K562 (cell line): ENCODE measurements around the gene HIPK2. TPM values are rescaled to one million over a fixed set of nuclear protein-coding genes. Genes with fewer than 3 reads are reported as not detected.

Experiments used
- ATAC-seq: fragments of 200-7000 bp; cut with Tn5 transposase; 3 replicates; pipeline ENCODE4 v1.9.1; 2020; ENCODE audit warnings: moderate library complexity
- BruUV-seq: library from RNA; stranded (reverse); fragments of 400-500 nt; replicated peaks from 2 replicates; lab custom pipeline; 2021; lab: Mats Ljungman, UMichigan
- CTCF ChIA-PET: fragments of 300-600 bp; formaldehyde crosslinking; extraction: SDS; loops from one replicate; lab custom pipeline; 2021; ENCODE audit warnings: low intra/inter-chr PET ratio; lab: Yijun Ruan, JAX
- POLR2A ChIA-PET: fragments of 300-600, 350-650 bp; sonication (Branson Sonifier 250); formaldehyde crosslinking; extraction: SDS; loops from one replicate; lab custom pipeline; 2021; ENCODE audit warnings: antibody characterized with exemption, inconsistent platforms; lab: Yijun Ruan, JAX
- DNase-seq, 4 experiments: peaks; one replicate each; pipeline versions ENCODE4 v3.0.0 to v3.0.0-alpha.2; 2011 to 2018; ENCODE audit warnings: low spot score in 3 of 4, mixed read lengths in 3 of 4; ENCODE audit errors: extremely low read depth in 1 of 4
- FAIRE-seq: peaks from 2 replicates; lab custom pipeline; 2011; peaks lifted over from hg19 to GRCh38; lab: Jason Lieb, UNC
- H2AFZ ChIP-seq: 2 replicates; pipeline ENCODE4 v1.6.0; 2011; ENCODE audit warnings: low read depth, low read length, control low read depth, inconsistent platforms
- H3K27ac ChIP-seq: fragments of 200-600 bp; 3 replicates; pipeline ENCODE4 v1.8.0; 2011; ENCODE audit warnings: low read depth, mild to moderate bottlenecking, control low read depth, inconsistent platforms, low read length, moderate library complexity, mixed read lengths; ENCODE audit errors: extremely low read depth
- H3K27me3 ChIP-seq, 2 experiments: fragments of 300-600 bp in 1 of 2; 2 replicates in 1 of 2; 3 replicates in 1 of 2; pipeline versions ENCODE4 v1.6.0 to v1.8.0; 2011; ENCODE audit warnings: inconsistent platforms in 2 of 2, low read length in 2 of 2, mild to moderate bottlenecking in 1 of 2, mixed read lengths in 1 of 2, moderate library complexity in 1 of 2; ENCODE audit not compliant: control insufficient read depth in 2 of 2, insufficient read depth in 2 of 2
- H3K36me3 ChIP-seq: fragments of 300-600 bp; 3 replicates; pipeline ENCODE4 v1.8.0; 2011; ENCODE audit warnings: mild to moderate bottlenecking, low read length, inconsistent platforms; ENCODE audit not compliant: control insufficient read depth, insufficient read depth
- H3K4me1 ChIP-seq, 2 experiments: fragments of 200-600 bp in 1 of 2; replicated peaks in 1 of 2; 2 replicates in 1 of 2; 3 replicates in 1 of 2; pipeline versions ENCODE4 v1.5.1 to v1.8.0; 2011; ENCODE audit warnings: inconsistent platforms in 2 of 2, low read length in 2 of 2, mild to moderate bottlenecking in 1 of 2, mixed read lengths in 1 of 2, moderate library complexity in 1 of 2; ENCODE audit not compliant: control insufficient read depth in 2 of 2, insufficient read depth in 2 of 2
- H3K4me2 ChIP-seq: 2 replicates; pipeline ENCODE4 v1.6.1; 2011; ENCODE audit warnings: low read length, control low read depth, inconsistent platforms, mixed read lengths; ENCODE audit not compliant: insufficient read depth
- H3K4me3 ChIP-seq: fragments of 200-600 bp; sonication (generic), shearing (Covaris generic); 2 replicates; pipeline ENCODE4 v1.5.1; 2016; ENCODE audit warnings: control low read depth, inconsistent platforms
- H3K79me2 ChIP-seq: fragments of 200-600 bp; 3 replicates; pipeline ENCODE4 v1.8.0; 2011; ENCODE audit warnings: low read length, inconsistent platforms; ENCODE audit not compliant: control insufficient read depth, insufficient read depth
- H3K9ac ChIP-seq, 2 experiments: 2 replicates each; pipeline versions ENCODE4 v1.6.0 to v1.6.1; 2011; ENCODE audit warnings: low read depth in 2 of 2, low read length in 2 of 2, control low read depth in 1 of 2, inconsistent platforms in 1 of 2, mild to moderate bottlenecking in 1 of 2, mixed read lengths in 1 of 2; ENCODE audit not compliant: insufficient read depth in 1 of 2
- H3K9me1 ChIP-seq: one replicate; pipeline ENCODE4 v1.6.0; 2011; ENCODE audit warnings: inconsistent platforms, mild to moderate bottlenecking, low read length, moderate library complexity; ENCODE audit not compliant: control insufficient read depth, insufficient read depth
- H3K9me3 ChIP-seq: replicated peaks from 2 replicates; pipeline ENCODE4 v1.5.1; 2011; ENCODE audit warnings: low read depth, low read length, inconsistent platforms; ENCODE audit not compliant: control insufficient read depth, insufficient read depth
- H4K20me1 ChIP-seq: replicated peaks from 2 replicates; pipeline ENCODE4 v1.6.1; 2011; ENCODE audit warnings: low read length, inconsistent platforms, mixed read lengths; ENCODE audit not compliant: control insufficient read depth, insufficient read depth
- NFIC ChIP-seq: fragments of 450-650 bp; IDR thresholded peaks from 2 replicates; pipeline ENCODE4 v1.6.1; 2017; ENCODE audit warnings: mild to moderate bottlenecking, inconsistent platforms
- NUFIP1 ChIP-seq: fragments of 450-650 bp; IDR thresholded peaks from 2 replicates; pipeline ENCODE4 v1.6.1; 2018; ENCODE audit not compliant: partially characterized antibody
- PKNOX1 ChIP-seq: fragments of 450-650 bp; IDR thresholded peaks from 2 replicates; pipeline ENCODE4 v1.6.1; 2016
- PPARD ChIP-seq: fragments of 250-450 bp; sonication (Bioruptor Pico); IDR thresholded peaks from 2 replicates; pipeline ENCODE4 v1.8.0; 2022; ENCODE audit warnings: inconsistent platforms, mild to moderate bottlenecking, moderate library complexity
- SLC30A9 ChIP-seq: fragments of 250-450 bp; sonication (Bioruptor Pico); IDR thresholded peaks from 2 replicates; pipeline ENCODE4 v1.8.0; 2022; ENCODE audit warnings: mild to moderate bottlenecking, moderate library complexity
- SREBF1 ChIP-seq: fragments of 150-350 bp; IDR thresholded peaks from 2 replicates; pipeline ENCODE4 v1.6.1; 2014; ENCODE audit warnings: antibody characterized with exemption, low read depth, low read length, borderline replicate concordance
- SREBF2 ChIP-seq: sonication (generic); formaldehyde crosslinking; IDR thresholded peaks from 2 replicates; pipeline ENCODE4 v1.4.0; 2020; ENCODE audit warnings: mild to moderate bottlenecking, missing genetic modification reagents
- TAF9B ChIP-seq: fragments of 450-650 bp; IDR thresholded peaks from 2 replicates; pipeline ENCODE4 v1.6.1; 2018; ENCODE audit warnings: mild to moderate bottlenecking; ENCODE audit not compliant: partially characterized antibody
- TSHZ1 ChIP-seq: fragments of 250-450 bp; sonication (Bioruptor Pico); IDR thresholded peaks from 2 replicates; pipeline ENCODE4 v1.4.0; 2020; ENCODE audit warnings: mild to moderate bottlenecking, moderate library complexity
- U2AF1 ChIP-seq: fragments of 200-400 bp; formaldehyde crosslinking; optimal IDR thresholded peaks from 2 replicates; pipeline ENCODE3; 2017; ENCODE audit warnings: mild to moderate bottlenecking, low read depth, low read length, moderate library complexity
- ZNF165 ChIP-seq: fragments of 250-450 bp; sonication (Bioruptor Pico); IDR thresholded peaks from 2 replicates; pipeline ENCODE4 v1.4.0; 2020; ENCODE audit warnings: borderline replicate concordance
- ZNF668 ChIP-seq: fragments of 250-450 bp; sonication (Bioruptor Pico); IDR thresholded peaks from 2 replicates; pipeline ENCODE4 v1.8.0; 2022; ENCODE audit warnings: mild to moderate bottlenecking, inconsistent platforms
- WGBS: fragments of 100-300 bp; shearing (Covaris generic); methylation state at CpG from one replicate; pipeline ENCODE4 v1.1.6; 2016; ENCODE audit warnings: low coverage, mixed read lengths; ENCODE audit not compliant: insufficient coverage; ENCODE audit errors: missing lambda C conversion rate; 5-methylcytosine and 5-hydroxymethylcytosine counted together
- in situ Hi-C: fragments of 300-500 bp; cut with MboI; formaldehyde crosslinking; loops from 4 replicates; pipeline ENCODE4 v1.15.0; 2018; ENCODE audit warnings: inconsistent platforms, mixed read lengths
- intact Hi-C: fragments of 100-400 bp; cut with micrococcal nuclease; formaldehyde crosslinking; loops from 2 replicates; pipeline ENCODE4 v1.14.2; 2022
- polyA plus RNA-seq, 8 experiments: library from polyadenylated mRNA; depleted of rRNA in 4 of 8; stranded (reverse) in 5 of 8; unstranded in 3 of 8; fragments of >200 nt; fragmentation: Nextera tagmentation in 2 of 8; fragmentation: Illumina TruSeq in 1 of 8; extraction: Ambion mirVana in 2 of 8; extraction: Trizol in 1 of 8; gene quantifications; 2 replicates each; pipeline versions ENCODE4 v1.2.1 to v1.2.3, GENCODE V29; 2011 to 2014; ENCODE audit warnings: inconsistent platforms in 1 of 8, missing spikeins in 1 of 8
- total RNA-seq, 7 experiments: library from RNA; depleted of rRNA in 6 of 7; stranded (reverse); fragments of >200 nt in 6 of 7; fragmentation: Illumina TruSeq in 2 of 7; extraction: Trizol in 2 of 7; gene quantifications; 2 replicates each; pipeline versions ENCODE4 v1.2.1 to v1.2.3, GENCODE V29; 2011 to 2021; ENCODE audit warnings: low replicate concordance in 1 of 7
- TF ChIP-seq, protein P1 (sequence below): fragments of 250-450 bp; sonication (Bioruptor Pico); IDR thresholded peaks from 2 replicates; pipeline ENCODE4 v1.5.0; 2020; ENCODE audit warnings: mild to moderate bottlenecking
- TF ChIP-seq, protein P2 (sequence below), 3 experiments: IDR thresholded peaks in 2 of 3; conservative IDR thresholded peaks in 1 of 3; 2 replicates each; pipeline ENCODE4 v1.5.1; 2011 to 2012; ENCODE audit warnings: low read length in 3 of 3, mild to moderate bottlenecking in 3 of 3, control low read depth in 2 of 3, improper control_type of control experiment in 1 of 3, inconsistent platforms in 1 of 3, low read depth in 1 of 3, mixed read lengths in 1 of 3, moderate library complexity in 1 of 3; ENCODE audit not compliant: insufficient read depth in 2 of 3

The HIPK2 gene
- total and polyA plus RNA-seq, 9 of the 15 experiments (the other 6 are each of a cell fraction or from before 2014, with no cell fraction given): 0.69 to 19.8 (median 5.1) TPM

GRCh38 chr7:139620676-139621344, 157.0 kb downstream of the HIPK2 start:
- H3K4me1 ChIP-seq: peaks cover 0 to 6% of the 10 kb centered on the region in 2 experiments; a peak in 2 of 5 replicates
- H2AFZ ChIP-seq: no peak overlapping the region
- no peaks in the 10 kb centered on the region for H3K9me3 ChIP-seq
- ATAC-seq (peak; percentile 94), FAIRE-seq (peak; percentile 78), DNase-seq (peak; percentile 75 to 91 (median 83))
- in situ Hi-C loops (no loop called here), intact Hi-C loops (loop anchor here (2.0 to 5.0 kb wide), 2 partner anchors 120 to 189 kb away; no protein-coding TSS in a partner anchor)
- H3K9ac ChIP-seq: no peak overlapping the region
- peaks cover 7% of the 10 kb centered on the region; the same call in 2 of the 3 replicates for H3K36me3 ChIP-seq
- CTCF ChIA-PET: interaction anchor here (0.6 to 5.2 kb wide), 10 partner anchors 8 to 677 kb away, joined by 3 to 42 read pairs (median 4); no protein-coding TSS in a partner anchor
- WGBS: 44% methylated on average over 10 of the region's 10 CpGs
- no peaks in the 10 kb centered on the region for H3K79me2 ChIP-seq
- H3K4me3 ChIP-seq: no peak overlapping the region
- BruUV-seq: no TSS peak
- H4K20me1 ChIP-seq: no peaks in the 10 kb centered on the region
- no peak overlapping the region for H3K27ac ChIP-seq
- POLR2A ChIA-PET: interaction anchor here (0.6 to 1.4 kb wide), 8 partner anchors 9 to 699 kb away, joined by 3 to 6 read pairs (median 3); no protein-coding TSS in a partner anchor
- H3K27me3 ChIP-seq: no peaks in the 10 kb centered on the region
- H3K9me1 ChIP-seq: no peaks in the 10 kb centered on the region
- H3K4me2 ChIP-seq: no peak overlapping the region
- TF ChIP-seq, protein P1, sequence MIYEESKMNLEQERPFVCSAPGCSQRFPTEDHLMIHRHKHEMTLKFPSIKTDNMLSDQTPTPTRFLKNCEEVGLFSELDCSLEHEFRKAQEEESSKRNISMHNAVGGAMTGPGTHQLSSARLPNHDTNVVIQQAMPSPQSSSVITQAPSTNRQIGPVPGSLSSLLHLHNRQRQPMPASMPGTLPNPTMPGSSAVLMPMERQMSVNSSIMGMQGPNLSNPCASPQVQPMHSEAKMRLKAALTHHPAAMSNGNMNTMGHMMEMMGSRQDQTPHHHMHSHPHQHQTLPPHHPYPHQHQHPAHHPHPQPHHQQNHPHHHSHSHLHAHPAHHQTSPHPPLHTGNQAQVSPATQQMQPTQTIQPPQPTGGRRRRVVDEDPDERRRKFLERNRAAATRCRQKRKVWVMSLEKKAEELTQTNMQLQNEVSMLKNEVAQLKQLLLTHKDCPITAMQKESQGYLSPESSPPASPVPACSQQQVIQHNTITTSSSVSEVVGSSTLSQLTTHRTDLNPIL: no peak
- TF ChIP-seq SREBF1 (no peak), ZNF668 (no peak), SLC30A9 (CRISPR knock-in tag) (no peak), TSHZ1 (CRISPR knock-in tag) (no peak), NUFIP1 (no peak), U2AF1 (no peak), NFIC (no peak), PPARD (CRISPR knock-in tag) (no peak), TAF9B (no peak), SREBF2 (CRISPR knock-in tag) (no peak), PKNOX1 (no peak), ZNF165 (CRISPR knock-in tag) (no peak)
- TF ChIP-seq, protein P2, sequence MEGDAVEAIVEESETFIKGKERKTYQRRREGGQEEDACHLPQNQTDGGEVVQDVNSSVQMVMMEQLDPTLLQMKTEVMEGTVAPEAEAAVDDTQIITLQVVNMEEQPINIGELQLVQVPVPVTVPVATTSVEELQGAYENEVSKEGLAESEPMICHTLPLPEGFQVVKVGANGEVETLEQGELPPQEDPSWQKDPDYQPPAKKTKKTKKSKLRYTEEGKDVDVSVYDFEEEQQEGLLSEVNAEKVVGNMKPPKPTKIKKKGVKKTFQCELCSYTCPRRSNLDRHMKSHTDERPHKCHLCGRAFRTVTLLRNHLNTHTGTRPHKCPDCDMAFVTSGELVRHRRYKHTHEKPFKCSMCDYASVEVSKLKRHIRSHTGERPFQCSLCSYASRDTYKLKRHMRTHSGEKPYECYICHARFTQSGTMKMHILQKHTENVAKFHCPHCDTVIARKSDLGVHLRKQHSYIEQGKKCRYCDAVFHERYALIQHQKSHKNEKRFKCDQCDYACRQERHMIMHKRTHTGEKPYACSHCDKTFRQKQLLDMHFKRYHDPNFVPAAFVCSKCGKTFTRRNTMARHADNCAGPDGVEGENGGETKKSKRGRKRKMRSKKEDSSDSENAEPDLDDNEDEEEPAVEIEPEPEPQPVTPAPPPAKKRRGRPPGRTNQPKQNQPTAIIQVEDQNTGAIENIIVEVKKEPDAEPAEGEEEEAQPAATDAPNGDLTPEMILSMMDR (IDR thresholded peaks at IDR 0.05 in 2 of 3, conservative IDR thresholded peaks at IDR 0.05 in 1 of 3; ENCODE audit: insufficient read depth in 2 of 3, low read depth in 1 of 3, low read length in 3 of 3): peak; percentile 91 to 97 (median 95)
